DMS 273 (cell line): Measurements from ENCODE around the gene NCOA6.

Source experiments
- DNase-seq: peaks from one replicate; lab custom pipeline; 2025; ENCODE audit not compliant: unreplicated experiment; lab: John Stamatoyannopoulos, UW

Gene NCOA6

DNA sequence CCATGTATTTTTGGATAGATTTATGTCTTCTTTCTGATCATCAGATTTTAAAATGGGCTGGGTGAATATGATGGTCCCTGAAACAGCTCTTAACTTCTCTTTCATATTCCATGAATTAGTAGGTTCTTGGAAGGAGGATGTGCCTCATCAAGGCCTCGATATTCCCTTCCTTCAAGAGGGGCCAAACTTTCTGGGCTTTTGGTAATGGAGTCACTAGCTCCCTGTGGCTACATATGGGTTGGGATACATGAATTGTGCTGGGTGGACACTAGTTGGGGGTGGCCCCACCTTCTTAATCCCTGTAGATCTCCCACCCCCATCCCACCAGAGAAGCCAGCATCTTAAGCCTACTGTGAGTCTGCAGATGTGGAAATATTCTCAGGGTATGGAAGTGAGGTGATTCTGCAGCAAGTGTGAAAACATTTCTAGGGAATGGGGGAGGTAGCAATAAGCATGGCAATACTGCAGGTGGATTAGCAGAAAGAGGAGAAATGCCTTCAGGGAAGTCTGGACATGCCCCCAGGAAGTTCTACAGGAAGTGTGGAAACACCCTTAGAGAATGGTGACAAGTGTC, 119.1 kb downstream of the NCOA6 start:
- no peak for DNase-seq

GRCh38 chr20:34705397-34706301, 119.8 kb downstream of the NCOA6 start:
- DNase-seq, result peak; percentile 76

- DNase-seq, result no peak
These were observed 120.4 kb downstream of the NCOA6 start for GRCh38 chr20:34705008-34705396.

DNA sequence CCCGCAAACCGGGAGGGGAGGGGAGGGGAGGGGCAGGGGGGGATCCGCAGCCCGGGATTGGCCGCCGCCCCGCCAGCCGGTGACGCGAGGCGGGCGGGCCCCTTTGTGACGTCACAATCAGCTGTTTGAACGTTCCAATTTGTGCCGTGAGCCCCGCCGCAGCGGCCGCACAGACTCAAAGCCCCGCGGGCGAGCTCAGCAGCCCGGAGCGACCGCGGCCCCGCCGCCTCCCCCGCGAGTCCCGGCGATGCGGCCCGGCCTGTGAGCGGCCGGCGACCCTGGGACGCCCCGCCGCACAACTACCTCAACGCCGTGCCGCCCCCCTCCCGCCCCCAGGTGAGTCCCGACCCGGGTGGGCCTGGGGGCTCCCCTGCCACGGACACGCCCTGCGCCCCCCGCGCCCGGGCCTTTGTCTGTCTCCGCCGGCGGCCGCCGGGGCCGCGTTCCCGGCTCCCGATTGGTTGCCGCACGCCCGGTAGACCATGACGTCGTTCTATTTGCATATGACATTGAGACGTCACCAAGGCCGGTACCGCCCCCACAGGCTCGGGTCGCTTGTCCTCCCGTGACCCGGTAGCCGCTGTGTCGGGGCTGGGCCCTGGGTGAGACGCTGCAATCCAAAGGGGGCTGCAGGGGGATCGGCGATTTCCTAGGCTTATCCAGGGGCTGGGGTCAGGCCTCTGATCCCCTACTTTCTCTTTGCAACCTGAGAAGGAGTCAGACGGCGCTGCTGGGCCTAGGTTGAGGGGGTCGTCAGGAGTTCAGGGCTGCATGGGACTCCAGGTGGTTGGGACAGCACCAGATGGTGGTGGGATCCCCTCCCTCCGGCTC, 121.1 kb downstream of the NCOA6 start, which contains the start of gene TP53INP2:
TP53INP2 (plus strand) TSS at position 168 of the 831 bp plus-strand sequence. CDS start 4,396 bp downstream, outside the sequence.
- DNase-seq, result peak; percentile 97

DNA sequence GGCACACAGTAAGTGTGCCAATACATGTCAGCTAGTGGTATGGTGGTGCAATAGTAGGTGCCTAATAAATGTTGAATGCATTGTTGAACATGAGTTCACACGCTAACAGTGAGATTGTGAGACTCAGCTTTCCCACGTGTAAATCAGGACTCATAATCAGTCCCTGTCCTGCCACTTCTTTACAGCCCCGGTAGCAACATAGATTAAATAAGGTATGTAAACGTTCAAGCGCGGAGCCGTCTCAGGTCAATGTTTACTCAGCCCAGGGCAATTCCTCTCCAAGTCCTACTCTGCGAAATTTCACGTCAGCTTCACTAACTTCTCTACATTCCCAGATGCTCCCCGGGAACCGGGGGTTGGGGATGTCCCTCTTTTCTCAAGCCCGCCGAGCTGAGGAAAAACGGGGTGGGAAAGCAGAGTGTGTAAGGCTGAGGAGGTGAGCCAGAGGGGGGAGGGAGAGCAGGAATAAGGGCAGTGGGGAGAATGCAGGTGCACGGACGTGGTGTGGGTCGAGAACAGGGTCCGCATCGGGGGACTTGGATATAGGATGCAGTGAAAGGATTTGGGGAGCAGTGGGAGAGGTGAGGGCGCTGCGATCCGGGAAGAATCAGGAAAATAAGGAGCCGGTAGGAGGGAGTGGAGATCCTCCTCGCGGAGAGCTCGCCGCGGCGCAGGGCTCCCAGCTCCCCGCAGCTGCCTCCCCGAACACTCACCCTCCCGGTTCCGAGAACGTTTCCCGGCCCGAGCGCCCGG, 121.9 kb downstream of the NCOA6 start:
- peak; percentile 60 for DNase-seq

- no peak for DNase-seq
These were observed 122.4 kb downstream of the NCOA6 start for GRCh38 chr20:34703061-34703423.

GRCh38 chr20:34701405-34702085, 123.9 kb downstream of the NCOA6 start:
- DNase-seq, result no peak

DNA sequence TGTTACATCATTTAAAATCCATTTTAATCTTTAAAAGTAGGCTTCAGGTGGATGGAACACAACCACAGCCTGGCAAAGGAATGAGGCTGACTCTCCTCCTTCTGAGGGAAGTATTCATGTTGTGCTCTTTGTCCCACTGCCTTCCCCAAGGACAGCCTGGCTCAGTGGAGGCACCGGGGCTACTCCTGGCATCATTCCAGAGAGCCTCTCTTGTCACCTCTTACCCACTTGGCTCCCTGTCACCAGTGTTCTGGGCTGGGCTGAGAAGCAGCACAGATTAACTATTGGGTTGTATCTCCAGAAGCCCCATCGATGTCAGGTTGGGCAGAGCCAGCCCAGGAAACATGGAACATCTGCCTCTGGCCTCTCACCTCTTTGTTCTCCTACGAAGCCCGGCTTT, 132.0 kb downstream of the NCOA6 start:
- peak; percentile 24 for DNase-seq

- DNase-seq, result no peak
These were observed 133.6 kb downstream of the NCOA6 start for GRCh38 chr20:34691838-34692237.

DNA sequence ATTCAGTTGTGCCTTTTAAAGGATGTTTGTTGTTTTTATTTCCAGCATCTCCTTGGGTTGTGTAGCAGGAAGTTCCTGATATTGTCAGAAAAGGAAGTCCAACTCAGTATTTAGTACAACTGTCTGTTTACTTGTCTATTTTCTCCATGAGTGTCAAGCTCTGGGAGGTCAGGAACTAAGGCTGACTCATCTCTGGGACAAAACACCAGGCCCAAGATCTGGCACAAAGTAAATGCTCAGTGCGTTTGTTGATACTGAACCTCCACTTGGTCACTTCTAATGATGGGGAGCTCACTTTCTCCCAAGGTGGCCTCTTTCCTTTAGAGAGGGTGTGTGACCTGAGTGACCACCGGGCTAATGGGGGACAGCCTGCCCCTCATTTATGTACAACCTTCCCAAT, 136.0 kb downstream of the NCOA6 start:
- no peak for DNase-seq

GRCh38 chr20:34683667-34684066, 141.8 kb downstream of the NCOA6 start:
- DNase-seq, result no peak

DNA sequence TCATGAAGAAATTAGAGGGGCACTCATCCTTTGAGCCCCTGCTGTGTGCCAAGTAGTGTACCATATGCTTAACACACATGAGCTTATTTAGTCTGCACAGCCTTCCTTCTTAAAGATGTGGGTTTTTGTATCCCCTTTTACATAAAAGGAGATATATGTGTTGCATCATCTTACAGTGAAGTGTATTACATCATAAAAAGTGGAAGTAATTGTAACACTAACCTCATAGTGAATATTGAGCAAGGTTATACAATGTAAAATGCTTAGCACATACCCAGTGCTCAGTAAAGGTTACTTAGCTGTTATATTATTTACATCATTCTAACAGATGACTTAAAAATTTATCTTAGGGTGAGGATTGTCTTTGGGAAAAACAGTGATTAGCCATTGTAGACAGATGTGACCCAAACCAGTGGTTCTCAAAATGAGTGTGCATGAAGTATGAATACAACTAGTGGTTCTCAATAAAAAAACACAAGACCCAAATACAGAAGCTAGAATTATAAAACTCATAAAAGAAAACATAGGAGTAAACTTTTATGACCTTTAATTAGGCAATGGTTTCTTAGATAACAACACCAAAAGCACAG, 144.8 kb downstream of the NCOA6 start:
- DNase-seq, result no peak

DNA sequence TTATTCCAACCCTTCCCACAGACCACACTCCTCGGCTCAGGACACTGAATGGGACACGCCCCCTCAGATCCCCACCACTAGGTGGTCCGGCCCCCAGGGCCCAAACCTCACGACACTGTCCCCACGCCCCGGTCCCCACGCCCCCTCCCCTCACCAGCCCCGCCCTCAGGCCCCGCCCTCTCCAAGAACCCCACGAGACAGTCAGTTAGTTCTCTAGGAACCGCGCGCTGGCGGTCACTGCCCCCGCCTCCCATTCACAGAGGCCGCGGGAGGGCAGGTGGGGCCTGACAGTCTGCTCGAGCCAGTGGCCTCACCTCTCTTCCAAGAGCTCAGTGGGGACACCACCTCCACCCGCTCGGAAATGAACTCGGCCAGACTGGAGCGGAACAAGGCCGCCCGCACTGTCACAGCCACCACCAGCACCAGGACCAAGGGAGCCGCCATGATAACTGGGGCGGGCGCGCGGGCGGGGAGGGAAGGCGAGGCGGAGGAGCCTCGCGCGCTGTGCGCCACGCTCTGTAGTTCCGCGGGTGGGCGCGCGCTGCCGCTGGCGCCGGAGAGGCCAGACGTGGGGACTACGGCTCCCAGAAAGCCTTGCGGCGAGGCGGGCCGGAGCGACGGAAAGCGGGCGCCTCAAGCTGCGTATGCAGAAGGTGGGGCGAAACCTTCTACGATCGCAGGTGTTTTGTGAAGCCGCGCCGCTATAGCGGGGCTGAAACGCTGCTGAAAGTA, 148.6 kb downstream of the NCOA6 start, which contains the start of gene PIGU:
PIGU (minus strand) TSS at position 451 of the 732 bp plus-strand sequence; CDS start at position 444, 7 bp downstream.
- DNase-seq, result peak; percentile 99

DNA sequence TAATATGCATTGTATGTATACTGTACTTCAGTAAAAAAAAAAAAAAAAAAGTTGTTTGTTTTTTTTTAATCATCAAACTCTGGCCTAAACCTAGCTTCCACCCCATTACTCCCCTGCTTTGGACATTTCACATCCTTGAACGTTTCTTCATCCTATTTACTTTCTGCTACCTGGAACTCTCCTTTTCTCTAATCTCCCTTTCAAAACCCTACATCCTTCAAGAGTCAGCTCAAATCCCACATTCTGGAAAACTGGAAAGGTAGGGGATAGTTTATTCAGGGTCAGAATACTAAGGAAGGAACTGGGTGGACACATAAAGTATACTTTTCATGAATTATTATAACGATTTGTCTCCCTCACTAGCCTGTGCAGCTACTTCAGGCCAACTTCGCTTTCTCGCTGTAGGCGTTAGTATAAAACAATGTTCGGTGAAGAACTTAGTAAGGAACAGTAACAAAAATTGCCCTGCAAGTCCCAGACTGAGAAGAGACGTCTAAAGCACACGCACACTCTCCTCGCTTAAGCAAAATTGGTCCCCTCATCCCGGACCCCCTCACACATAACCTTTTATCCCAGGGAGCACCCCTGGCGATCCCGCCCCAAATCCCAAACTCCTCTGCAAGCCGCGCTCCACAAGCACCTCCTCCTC, 149.3 kb downstream of the NCOA6 start:
- no peak for DNase-seq

GRCh38 chr20:34675561-34675960, 149.9 kb downstream of the NCOA6 start:
- peak; percentile 39 for DNase-seq

- no peak for DNase-seq
These were observed 152.0 kb downstream of the NCOA6 start for GRCh38 chr20:34673412-34673811.

DNA sequence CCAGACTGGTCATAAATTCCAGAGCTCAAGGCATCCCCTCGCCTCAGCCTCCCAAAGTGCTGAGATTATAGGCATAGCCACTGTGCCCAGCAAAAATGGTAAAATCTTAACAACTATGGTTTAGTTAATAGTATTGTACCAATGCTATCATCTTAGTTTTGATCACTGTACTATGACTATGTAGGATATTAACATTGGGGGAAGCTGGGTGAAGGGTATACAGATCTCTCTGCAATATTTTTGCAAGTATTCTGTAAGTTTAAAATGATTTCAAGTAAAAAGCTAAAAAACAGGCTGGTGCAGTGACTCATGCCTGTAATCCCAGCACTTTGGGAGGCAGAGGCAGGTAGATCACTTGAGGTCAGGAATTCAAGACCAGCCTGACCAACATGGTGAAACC, 156.4 kb downstream of the NCOA6 start:
- DNase-seq, result no peak
